Gastroesophageal sphincter (tissue), 4 donors: Measurements from ENCODE around the gene TMEM170A. TPM values are rescaled to one million over a fixed set of nuclear protein-coding genes. Genes with fewer than 3 reads are reported as not detected.

Source experiments
- ATAC-seq: fragments of 150-250 bp; one replicate; pipeline ENCODE4 v1.9.1; 2016; ENCODE audit warnings: mild to moderate bottlenecking, moderate library complexity
- H3K27ac ChIP-seq, 4 donors: fragments of 200-600 bp; sonication (generic) in 3 of 4; 1 replicate in 3 of 4; 2 replicates in 1 of 4; pipeline ENCODE4 v1.5.1; 2016 to 2019
- H3K27me3 ChIP-seq: fragments of 200-600 bp; sonication (generic); one replicate; pipeline ENCODE4 v1.5.1; 2019
- H3K36me3 ChIP-seq, 2 donors: fragments of 200-600 bp; sonication (generic); one replicate each; pipeline ENCODE4 v1.5.1; 2019; ENCODE audit warnings: control low read depth in 1 of 2
- H3K4me1 ChIP-seq, 3 donors: fragments of 200-600 bp; sonication (generic); 1 replicate in 2 of 3; 2 replicates in 1 of 3; pipeline ENCODE4 v1.5.1; 2016 to 2019; ENCODE audit warnings: control low read depth in 2 of 3
- H3K4me3 ChIP-seq, 2 donors: fragments of 200-600 bp; sonication (generic); one replicate each; pipeline ENCODE4 v1.5.1; 2019; ENCODE audit warnings: mild to moderate bottlenecking in 1 of 2, moderate library complexity in 1 of 2
- H3K9me3 ChIP-seq, 3 donors: fragments of 200-600 bp; sonication (generic); one replicate each; pipeline ENCODE4 v1.5.1; 2017 to 2019; ENCODE audit warnings: control low read depth in 2 of 3
- CTCF ChIP-seq, 4 experiments: fragments of 200-600 bp in 2 of 4; fragments of 450-650 bp in 2 of 4; sonication (generic) in 1 of 4; IDR thresholded peaks; one replicate each; pipeline ENCODE4 v1.5.1; 2017 to 2019; ENCODE audit warnings: antibody characterized with exemption in 4 of 4, mild to moderate bottlenecking in 2 of 4, moderate library complexity in 2 of 4
- EP300 ChIP-seq: sonication (generic); formaldehyde crosslinking; IDR thresholded peaks from one replicate; pipeline ENCODE4 v1.6.1; 2017; ENCODE audit warnings: antibody characterized with exemption, mild to moderate bottlenecking
- POLR2A ChIP-seq, 2 donors: fragments of 450-650 bp; IDR thresholded peaks; one replicate each; pipeline ENCODE4 v1.6.1; 2017; ENCODE audit warnings: antibody characterized with exemption in 2 of 2, mild to moderate bottlenecking in 2 of 2, moderate library complexity in 1 of 2
- POLR2AphosphoS5 ChIP-seq: sonication (generic); formaldehyde crosslinking; IDR thresholded peaks from one replicate; pipeline ENCODE4 v1.6.1; 2017; ENCODE audit warnings: antibody characterized with exemption
- WGBS, 2 donors: methylation state at CpG; one replicate each; pipeline ENCODE4 v1.1.5; 2018; ENCODE audit warnings: low coverage in 1 of 2; 5-methylcytosine and 5-hydroxymethylcytosine counted together
- total RNA-seq, 4 donors: library from RNA; depleted of rRNA; stranded (reverse); fragments of >200 nt; gene quantifications; one replicate each; pipeline ENCODE4 v1.1.0, GENCODE V29; 2016

Gene TMEM170A
- total RNA-seq, 4 donors from 2014 or later = 9.8 to 21.8 (median 13.8) TPM

DNA sequence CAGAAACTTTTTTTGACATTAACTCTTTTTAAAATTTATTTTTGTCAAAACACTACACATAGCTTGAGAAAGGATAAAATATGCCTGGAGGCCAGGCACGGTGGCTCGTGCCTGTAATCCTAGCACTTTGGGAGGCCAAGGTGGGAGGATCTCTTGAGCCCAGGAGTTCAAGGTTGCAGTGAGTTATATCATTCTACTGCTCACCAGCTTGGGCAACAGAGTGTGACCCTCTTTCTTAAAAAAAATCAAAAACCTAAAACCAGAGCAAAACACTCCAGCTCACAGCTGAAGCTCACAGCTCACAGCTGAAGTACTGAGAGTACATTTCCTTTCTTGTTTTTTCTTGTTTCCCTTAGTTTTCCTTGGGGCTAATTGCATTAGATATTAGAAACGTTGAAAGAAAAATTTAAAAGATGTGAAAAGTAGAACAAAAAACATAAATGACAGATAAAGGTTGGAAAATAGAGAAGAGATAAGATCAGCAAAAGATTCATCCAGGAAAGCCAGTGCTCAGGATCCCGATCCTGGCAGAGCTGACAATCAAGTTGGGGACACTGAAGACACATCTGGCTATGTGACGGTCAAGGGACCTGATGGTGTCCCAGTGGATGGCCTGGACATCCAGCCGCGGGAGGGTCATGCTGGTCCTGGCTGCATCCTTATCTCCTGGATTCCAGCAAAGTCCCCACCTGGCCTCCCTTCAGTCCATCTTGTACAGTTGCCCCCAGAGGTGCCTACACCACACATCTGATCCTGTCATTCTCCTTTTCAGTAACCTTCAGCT, 20.9 kb upstream of the TMEM170A start:
- H3K36me3 ChIP-seq = no peaks in the 10 kb centered on the region
- H3K4me3 ChIP-seq = no peak overlapping the region
- H3K9me3 ChIP-seq = no peaks in the 10 kb centered on the region
- H3K27ac ChIP-seq = no peak overlapping the region
- ATAC-seq = no peak
- no peaks in the 10 kb centered on the region for H3K4me1 ChIP-seq
- WGBS, 2 donors = 75 to 82% methylated on average over 4 to 7 of the region's 7 CpGs
- H3K27me3 ChIP-seq = no peaks in the 10 kb centered on the region
- no peak for TF ChIP-seq POLR2A (IDR thresholded peaks at IDR 0.05)
- TF ChIP-seq CTCF (IDR thresholded peaks at IDR 0.05) = no peak
- no peak for TF ChIP-seq EP300
- TF ChIP-seq POLR2AphosphoS5 = no peak

DNA sequence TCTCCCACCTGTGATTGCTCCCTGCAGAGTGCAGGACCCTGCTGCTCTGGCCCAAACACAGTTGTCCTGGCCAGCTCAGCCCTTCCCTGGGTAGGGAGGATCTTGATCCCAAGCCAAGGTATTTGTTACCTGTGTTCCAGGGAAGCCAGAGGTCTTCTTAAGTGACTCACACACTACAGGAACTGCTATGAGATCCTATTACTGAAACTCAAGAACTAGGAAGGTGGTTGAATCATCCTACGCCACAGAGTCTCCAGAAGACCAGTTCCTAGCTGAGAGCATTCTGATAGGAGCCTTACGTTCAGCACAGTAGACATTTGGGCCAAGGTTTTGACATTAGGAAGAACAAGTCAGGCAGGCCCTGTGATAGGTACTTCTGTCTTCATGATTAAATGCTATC, 18.7 kb upstream of the TMEM170A start:
- H3K9me3 ChIP-seq = no peaks in the 10 kb centered on the region
- H3K27ac ChIP-seq = no peak overlapping the region
- H3K4me1 ChIP-seq = no peaks in the 10 kb centered on the region
- 89 to 92% methylated on average over 2 of the region's 2 CpGs for WGBS, 2 donors
- no peaks in the 10 kb centered on the region for H3K27me3 ChIP-seq
- no peak for ATAC-seq
- no peak for TF ChIP-seq CTCF (IDR thresholded peaks at IDR 0.05)
- TF ChIP-seq POLR2AphosphoS5 = no peak
- no peak for TF ChIP-seq POLR2A (IDR thresholded peaks at IDR 0.05)
- TF ChIP-seq EP300 = no peak
- H3K4me3 ChIP-seq = no peak overlapping the region
- H3K36me3 ChIP-seq = no peaks in the 10 kb centered on the region

GRCh38 chr16:75482434-75483205, 18.1 kb upstream of the TMEM170A start:
- no peaks in the 10 kb centered on the region for H3K4me1 ChIP-seq
- TF ChIP-seq POLR2AphosphoS5 = no peak
- TF ChIP-seq EP300 = no peak
- no peak for TF ChIP-seq CTCF (IDR thresholded peaks at IDR 0.05)
- TF ChIP-seq POLR2A (IDR thresholded peaks at IDR 0.05) = no peak
- H3K36me3 ChIP-seq = no peaks in the 10 kb centered on the region
- ATAC-seq = no peak
- H3K4me3 ChIP-seq = no peak overlapping the region
- no peaks in the 10 kb centered on the region for H3K27me3 ChIP-seq
- 97 to 100% methylated on average over 1 to 6 of the region's 14 CpGs for WGBS, 2 donors
- H3K9me3 ChIP-seq = no peaks in the 10 kb centered on the region
- no peak overlapping the region for H3K27ac ChIP-seq

DNA sequence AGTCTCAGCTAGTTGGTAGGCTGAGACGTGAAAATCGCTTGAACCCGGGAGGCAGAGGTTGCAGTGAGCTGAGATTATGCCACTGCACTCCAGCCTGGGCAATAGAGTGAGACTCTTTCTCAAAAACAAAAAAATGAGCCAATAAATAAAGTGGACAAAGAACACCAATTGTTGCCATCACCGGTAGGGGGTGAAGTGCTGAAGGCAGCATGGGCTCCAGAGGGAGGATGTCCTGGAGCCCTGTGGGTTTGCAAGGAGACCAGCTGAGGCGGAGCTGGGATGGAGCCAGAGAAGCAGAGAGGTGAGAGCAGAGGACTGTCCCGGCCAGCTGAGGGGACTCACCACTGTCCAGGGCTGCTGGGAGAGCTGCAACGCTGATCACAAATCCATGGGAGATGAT, 17.0 kb upstream of the TMEM170A start:
- TF ChIP-seq CTCF (IDR thresholded peaks at IDR 0.05) (no peak), POLR2A (IDR thresholded peaks at IDR 0.05) (no peak), POLR2AphosphoS5 (no peak), EP300 (no peak)
- Histone ChIP-seq H3K27ac (no peak overlapping the region), H3K9me3 (no peaks in the 10 kb centered on the region), H3K4me3 (no peak overlapping the region), H3K36me3 (no peaks in the 10 kb centered on the region), H3K27me3 (no peaks in the 10 kb centered on the region), H3K4me1 (no peaks in the 10 kb centered on the region)
- WGBS, 2 donors = 82 to 93% methylated on average over 3 to 7 of the region's 7 CpGs
- ATAC-seq = no peak
